GM12875 (cell line): ENCODE measurements around the gene CUBN.
"Not testable (repeated sequence)": the region's sequence is repeated elsewhere in the genome, so short reads cannot be mapped to it uniquely, and the experiment has no call there.

Experiments used
- H3K4me3 ChIP-seq: one replicate; pipeline ENCODE4 v1.5.1; 2011; ENCODE audit warnings: low read depth, low read length, control low read depth
- CTCF ChIP-seq: IDR thresholded peaks from 2 replicates; pipeline ENCODE4 v1.5.1; 2011; ENCODE audit warnings: low read depth, mild to moderate bottlenecking, control low read depth, inconsistent platforms, low read length, moderate library complexity, borderline replicate concordance; ENCODE audit not compliant: insufficient read depth

CUBN gene

DNA sequence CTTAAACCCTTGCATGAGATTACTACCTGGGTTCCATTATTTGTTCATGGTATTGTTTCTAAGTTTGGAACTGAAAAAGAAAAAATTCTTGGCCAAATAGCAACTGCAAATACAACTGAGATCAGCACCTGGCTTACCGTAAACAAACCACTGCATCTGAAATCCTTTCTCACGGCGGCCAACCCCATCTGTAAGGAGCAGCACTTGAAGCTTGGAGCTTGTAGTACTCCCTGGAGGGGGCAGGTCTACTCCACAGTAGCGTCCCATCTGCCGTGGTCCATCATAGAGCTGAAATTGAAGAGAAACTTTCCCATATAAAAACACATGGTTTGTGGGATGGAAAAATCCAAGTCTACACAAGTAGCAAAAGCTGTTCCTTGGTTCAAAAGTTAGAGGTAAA lies 109.9 kb downstream of the CUBN start:
- no peak overlapping the region for H3K4me3 ChIP-seq
- TF ChIP-seq CTCF = no peak

DNA sequence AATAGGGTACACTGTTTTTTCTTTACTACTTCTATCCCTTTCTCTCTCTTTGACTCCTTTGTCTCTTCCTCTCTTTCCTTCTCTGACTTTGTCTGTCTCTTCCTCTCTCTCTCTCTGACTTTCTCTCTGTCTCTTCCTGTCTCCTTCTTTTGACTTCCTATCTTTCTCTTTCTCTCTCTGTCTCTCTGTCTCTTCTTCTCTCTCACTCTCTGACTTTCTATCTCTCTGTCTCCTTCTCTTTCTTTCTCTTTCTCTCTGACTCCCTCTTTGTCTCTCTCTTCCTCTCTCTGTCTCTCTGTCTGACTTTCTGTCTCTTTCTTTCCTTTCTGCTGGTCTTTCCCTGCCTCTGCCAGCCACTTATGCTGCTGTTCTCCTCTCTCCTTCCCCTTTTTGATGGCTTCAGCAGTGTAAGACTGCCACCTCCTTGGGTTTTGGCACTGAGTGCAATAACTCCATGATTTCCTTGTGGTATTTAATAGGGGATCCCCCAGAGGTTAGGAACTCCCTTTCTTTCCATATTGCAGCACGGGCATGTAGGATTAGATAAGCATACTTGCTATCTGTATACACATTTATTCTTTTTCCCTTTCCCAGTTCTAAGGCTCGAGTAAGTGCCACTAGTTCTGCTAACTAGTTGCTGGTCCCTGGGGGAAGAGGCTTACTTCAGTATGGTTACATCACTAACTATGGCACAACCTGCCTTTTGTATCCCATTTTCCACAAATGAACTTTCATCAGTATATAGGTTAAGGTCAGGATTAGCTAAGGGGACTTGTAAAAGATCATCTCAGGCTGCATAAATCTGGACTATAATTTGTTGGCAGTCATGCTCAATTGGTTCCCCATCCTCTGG lies 116.3 kb downstream of the CUBN start:
- H3K4me3 ChIP-seq = not testable (repeated sequence)

DNA sequence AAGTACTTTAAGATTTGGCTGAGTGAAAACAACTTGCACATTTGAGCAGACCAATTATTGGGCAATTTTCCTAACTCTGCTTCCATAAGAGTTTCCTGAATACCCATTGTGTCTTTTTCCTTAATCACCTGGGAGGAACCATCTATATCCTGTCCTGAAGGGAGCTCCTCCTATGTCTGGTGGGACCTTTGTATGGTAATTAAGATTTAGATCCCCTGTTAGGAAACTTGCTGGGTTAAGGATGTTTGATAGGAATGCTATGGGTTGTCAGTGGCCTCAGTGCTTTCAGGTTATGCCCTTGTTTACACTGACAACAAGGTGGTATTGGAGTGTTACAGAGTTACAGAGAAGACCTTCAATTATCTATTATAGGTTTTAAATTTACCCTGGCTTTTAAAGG lies 116.9 kb downstream of the CUBN start:
- H3K4me3 ChIP-seq = not testable (repeated sequence)

DNA sequence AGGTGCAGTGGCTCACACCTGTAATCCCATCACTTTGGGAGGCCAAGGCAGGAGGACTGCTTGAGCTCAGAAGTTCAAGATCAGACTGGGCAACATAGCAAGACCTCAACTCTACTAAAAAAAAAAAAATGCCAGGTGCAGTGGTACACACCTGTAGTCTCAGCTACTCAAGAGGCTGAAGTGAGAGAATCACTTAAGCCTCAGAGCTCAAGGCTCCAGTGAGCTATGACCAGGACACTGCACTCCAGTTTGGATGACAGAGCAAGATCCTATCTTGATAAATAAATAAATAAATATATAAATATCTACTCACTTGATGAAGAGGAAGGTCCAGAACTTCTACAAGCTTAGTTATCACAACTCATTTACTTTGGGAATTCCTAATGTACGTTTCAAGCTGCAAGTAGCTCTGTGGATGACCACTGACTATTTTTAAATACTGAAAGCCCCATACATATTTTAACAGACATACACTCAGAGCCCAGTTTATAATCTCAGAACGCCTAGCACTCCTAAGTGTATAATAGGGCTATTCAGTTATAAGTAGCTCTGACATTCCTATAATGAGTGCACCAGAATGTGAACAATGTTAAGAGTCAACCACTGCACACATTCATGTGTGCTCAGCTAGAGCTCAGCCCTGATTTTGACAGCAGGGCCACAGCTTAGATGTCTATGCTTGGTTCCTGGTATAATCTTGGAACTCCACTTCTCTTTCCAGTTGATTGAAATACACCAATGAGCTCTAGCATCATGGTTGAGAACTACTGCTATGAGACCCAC lies 119.1 kb downstream of the CUBN start:
- no peak for TF ChIP-seq CTCF
- H3K4me3 ChIP-seq = no peak overlapping the region

- no peak for TF ChIP-seq CTCF
Measured at GRCh38 chr10:17009212-17009700, 120.4 kb downstream of the CUBN start.

DNA sequence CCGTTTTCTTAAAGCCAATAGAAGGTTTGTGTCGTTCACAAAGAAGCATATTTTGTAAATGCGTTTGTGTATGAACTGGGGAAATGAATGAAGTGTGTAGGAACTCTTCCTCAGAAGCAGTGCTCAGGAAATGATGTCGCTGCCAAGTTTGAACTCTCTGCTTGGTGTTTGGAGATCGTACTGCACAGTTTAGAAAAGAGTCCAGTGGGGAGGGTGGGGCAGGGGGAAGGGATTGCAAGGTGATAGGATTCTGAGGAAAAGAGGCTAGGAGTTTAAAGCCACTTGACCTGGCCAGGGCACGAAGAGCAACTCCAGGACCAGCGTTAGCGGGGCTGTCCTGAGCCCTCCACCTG lies 122.2 kb downstream of the CUBN start:
- no peak for TF ChIP-seq CTCF
- no peak overlapping the region for H3K4me3 ChIP-seq

More at GRCh38 chr10:17009212-17009700, 120.4 kb downstream of the CUBN start:
- H3K4me3 ChIP-seq = no peak overlapping the region

GRCh38 chr10:17006631-17007417 lies 122.8 kb downstream of the CUBN start:
- no peak for TF ChIP-seq CTCF
- no peak overlapping the region for H3K4me3 ChIP-seq
